ENCODE data around the gene VPS11. TPM values are rescaled to one million over a fixed set of nuclear protein-coding genes. Genes with fewer than 3 reads are reported as not detected.

VPS11 gene
- total and polyA plus RNA-seq, 2 donors from 2014 or later, result 40.0 to 40.8 TPM

- Histone ChIP-seq H3K4me1 (ENCODE audit: control insufficient read depth in 2 of 3, insufficient read depth in 2 of 3, low read depth in 1 of 3, low read length in 3 of 3) (peaks cover 0 to 14% (median 6%) of the 10 kb centered on the region in 3 donors), H3K27ac (ENCODE audit: low read depth in 2 of 2, low read length in 2 of 2) (no peak overlapping the region), H3K27me3 (ENCODE audit: control insufficient read depth, insufficient read depth, low read length) (no peaks in the 10 kb centered on the region), H3K9me3 (ENCODE audit: control insufficient read depth in 2 of 3, insufficient read depth in 1 of 3, low read length in 3 of 3) (no peaks in the 10 kb centered on the region), H3K9ac (ENCODE audit: low read length in 3 of 3) (no peak overlapping the region), H3K36me3 (ENCODE audit: control insufficient read depth in 2 of 3, insufficient read depth in 3 of 3, low read length in 3 of 3) (peaks cover 7 to 25% (median 14%) of the 10 kb centered on the region in 3 donors), H3K4me3 (ENCODE audit: low read length in 3 of 3) (no peak overlapping the region)
- DNase-seq, result no peak
- no peak for FAIRE-seq
- TF ChIP-seq CTCF (IDR thresholded peaks at IDR 0.05; ENCODE audit: borderline replicate concordance, extremely low read depth, insufficient read depth), result no peak
- intact Hi-C loops (cut with DNase I), result no loop called here
Measured at GRCh38 chr11:119126675-119127268, 59.2 kb downstream of the VPS11 start.

DNA sequence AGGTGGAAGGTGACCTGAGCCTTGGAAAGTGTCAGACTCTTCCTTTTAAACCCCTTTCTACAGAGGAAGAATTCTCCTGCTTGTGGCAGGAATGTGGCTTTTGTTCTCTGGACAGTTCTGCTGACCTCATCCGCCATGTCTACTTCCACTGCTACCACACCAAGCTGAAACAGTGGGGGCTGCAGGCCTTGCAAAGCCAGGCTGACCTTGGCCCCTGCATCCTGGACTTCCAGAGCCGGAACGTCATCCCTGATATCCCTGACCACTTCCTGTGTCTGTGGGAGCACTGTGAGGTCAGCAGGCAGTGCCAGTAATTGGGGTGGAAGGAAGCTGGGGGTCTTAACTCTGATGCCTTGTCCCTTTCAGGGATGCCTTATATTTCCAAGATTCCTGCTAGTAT is 63.0 kb downstream of the VPS11 start:
- TF ChIP-seq CTCF (IDR thresholded peaks at IDR 0.05; ENCODE audit: borderline replicate concordance, extremely low read depth, insufficient read depth), result no peak
- Histone ChIP-seq H3K27me3 (ENCODE audit: control insufficient read depth, insufficient read depth, low read length) (no peaks in the 10 kb centered on the region), H3K9me3 (ENCODE audit: control insufficient read depth in 2 of 3, insufficient read depth in 1 of 3, low read length in 3 of 3) (no peaks in the 10 kb centered on the region), H3K4me1 (ENCODE audit: control insufficient read depth in 2 of 3, insufficient read depth in 2 of 3, low read depth in 1 of 3, low read length in 3 of 3) (peaks cover 0 to 5% (median 0%) of the 10 kb centered on the region in 3 donors), H3K36me3 (ENCODE audit: control insufficient read depth in 2 of 3, insufficient read depth in 3 of 3, low read length in 3 of 3) (peaks cover 7 to 31% (median 29%) of the 10 kb centered on the region in 3 donors), H3K9ac (ENCODE audit: low read length in 3 of 3) (no peak overlapping the region), H3K4me3 (ENCODE audit: low read length in 3 of 3) (no peak overlapping the region), H3K27ac (ENCODE audit: low read depth in 2 of 2, low read length in 2 of 2) (no peak overlapping the region)
- intact Hi-C loops (cut with DNase I), result no loop called here
- DNase-seq (no peak), FAIRE-seq (no peak)

Small RNAs within 50 kb of the gene (microRNA-seq; reads per million reads assigned to microRNA genes)
- gene MIR3656, result not detected

Other genes with a start within 250 kb of the VPS11 start
- gene CXCR5, start 183.9 kb upstream of the VPS11 start, total RNA-seq, result 1.1 TPM
- gene CXCR5, start 183.9 kb upstream of the VPS11 start, polyA plus RNA-seq (ENCODE audit: insufficient read depth, low read depth, low replicate concordance), result not detected
- 57.5 TPM for gene BCL9L, start 141.9 kb upstream of the VPS11 start, total RNA-seq
- 5.0 TPM for gene BCL9L, start 141.9 kb upstream of the VPS11 start, polyA plus RNA-seq (ENCODE audit: insufficient read depth, low read depth, low replicate concordance)
- not detected for gene UPK2, start 111.5 kb upstream of the VPS11 start, total RNA-seq
- not detected for gene UPK2, start 111.5 kb upstream of the VPS11 start, polyA plus RNA-seq (ENCODE audit: insufficient read depth, low read depth, low replicate concordance)
- not detected for gene FOXR1, start 96.1 kb upstream of the VPS11 start, total RNA-seq
- gene FOXR1, start 96.1 kb upstream of the VPS11 start, polyA plus RNA-seq (ENCODE audit: insufficient read depth, low read depth, low replicate concordance), result not detected
- gene CENATAC, start 69.7 kb upstream of the VPS11 start, total RNA-seq, result 45.0 TPM
- gene CENATAC, start 69.7 kb upstream of the VPS11 start, polyA plus RNA-seq (ENCODE audit: insufficient read depth, low read depth, low replicate concordance), result 19.8 TPM
- gene RPS25, start 49.5 kb upstream of the VPS11 start, total RNA-seq, result 852 TPM
- 1,047 TPM for gene RPS25, start 49.5 kb upstream of the VPS11 start, polyA plus RNA-seq (ENCODE audit: insufficient read depth, low read depth, low replicate concordance)
- gene TRAPPC4, start 49.1 kb upstream of the VPS11 start, total RNA-seq, result 82.6 TPM
- 136 TPM for gene TRAPPC4, start 49.1 kb upstream of the VPS11 start, polyA plus RNA-seq (ENCODE audit: insufficient read depth, low read depth, low replicate concordance)
- gene SLC37A4, start 36.9 kb upstream of the VPS11 start, total RNA-seq, result 49.5 TPM
- gene SLC37A4, start 36.9 kb upstream of the VPS11 start, polyA plus RNA-seq (ENCODE audit: insufficient read depth, low read depth, low replicate concordance), result 115 TPM
- 187 TPM for gene HYOU1, start 10.6 kb upstream of the VPS11 start, total RNA-seq
- gene HYOU1, start 10.6 kb upstream of the VPS11 start, polyA plus RNA-seq (ENCODE audit: insufficient read depth, low read depth, low replicate concordance), result 69.0 TPM
- 16.7 TPM for gene HMBS, start 17.1 kb downstream of the VPS11 start, total RNA-seq
- 32.3 TPM for gene HMBS, start 17.1 kb downstream of the VPS11 start, polyA plus RNA-seq (ENCODE audit: insufficient read depth, low read depth, low replicate concordance)
- 34.8 TPM for gene DPAGT1, start 34.0 kb downstream of the VPS11 start, total RNA-seq
- gene DPAGT1, start 34.0 kb downstream of the VPS11 start, polyA plus RNA-seq (ENCODE audit: insufficient read depth, low read depth, low replicate concordance), result 41.0 TPM
- gene C2CD2L, start 39.5 kb downstream of the VPS11 start, total RNA-seq, result 16.0 TPM
- 17.7 TPM for gene C2CD2L, start 39.5 kb downstream of the VPS11 start, polyA plus RNA-seq (ENCODE audit: insufficient read depth, low read depth, low replicate concordance)
- gene HINFP, start 53.8 kb downstream of the VPS11 start, total RNA-seq, result 29.1 TPM
- gene HINFP, start 53.8 kb downstream of the VPS11 start, polyA plus RNA-seq (ENCODE audit: insufficient read depth, low read depth, low replicate concordance), result 14.5 TPM
- gene ABCG4, start 81.2 kb downstream of the VPS11 start, total RNA-seq, result 0.25 TPM
- gene ABCG4, start 81.2 kb downstream of the VPS11 start, polyA plus RNA-seq (ENCODE audit: insufficient read depth, low read depth, low replicate concordance), result 0.52 TPM
- 21.2 TPM for gene NLRX1, start 100.9 kb downstream of the VPS11 start, total RNA-seq
- gene NLRX1, start 100.9 kb downstream of the VPS11 start, polyA plus RNA-seq (ENCODE audit: insufficient read depth, low read depth, low replicate concordance), result 11.9 TPM
- gene NHERF4, start 117.7 kb downstream of the VPS11 start, total RNA-seq, result 3.5 TPM
- gene NHERF4, start 117.7 kb downstream of the VPS11 start, polyA plus RNA-seq (ENCODE audit: insufficient read depth, low read depth, low replicate concordance), result 47.9 TPM
- 20.6 TPM for gene CBL, start 138.5 kb downstream of the VPS11 start, total RNA-seq
- gene CBL, start 138.5 kb downstream of the VPS11 start, polyA plus RNA-seq (ENCODE audit: insufficient read depth, low read depth, low replicate concordance), result 2.0 TPM
- gene MCAM, start 249.3 kb downstream of the VPS11 start, total RNA-seq, result 137 TPM
- gene MCAM, start 249.3 kb downstream of the VPS11 start, polyA plus RNA-seq (ENCODE audit: insufficient read depth, low read depth, low replicate concordance), result 42.1 TPM

All from kidney (tissue), 14 donors.